OCI-LY1 (cell line): ENCODE measurements around the gene NECAB2.

Experiments
- CTCF ChIP-seq: fragments of 200-600 bp; sonication (generic), shearing (Covaris generic); IDR thresholded peaks from 2 replicates; pipeline ENCODE4 v1.5.1; 2017; ENCODE audit warnings: mild to moderate bottlenecking, antibody characterized with exemption, low read length, moderate library complexity, mixed read lengths
- EZH2 ChIP-seq: fragments of 200-600 bp; sonication (generic), shearing (Covaris generic); IDR thresholded peaks from 2 replicates; pipeline ENCODE4 v1.8.0; 2017; ENCODE audit warnings: borderline replicate concordance, mixed run types, mild to moderate bottlenecking, antibody characterized with exemption, low read length, moderate library complexity, mixed read lengths

GRCh38 chr16:83925957-83926725 lies 41.9 kb upstream of the NECAB2 start:
- TF ChIP-seq CTCF (no peak), EZH2 (no peak)
